Cerebellar nuclear complex (tissue), 1 donor: ENCODE results near the gene FOXRED1.
"Not testable (repeated sequence)": the region's sequence is repeated elsewhere in the genome, so short reads cannot be mapped to it uniquely, and the experiment has no call there.

ENCODE experiments used
- DNase-seq, 2 experiments: peaks; one replicate each; lab custom pipeline; 2025; lab: John Stamatoyannopoulos, UW

Gene FOXRED1

DNA sequence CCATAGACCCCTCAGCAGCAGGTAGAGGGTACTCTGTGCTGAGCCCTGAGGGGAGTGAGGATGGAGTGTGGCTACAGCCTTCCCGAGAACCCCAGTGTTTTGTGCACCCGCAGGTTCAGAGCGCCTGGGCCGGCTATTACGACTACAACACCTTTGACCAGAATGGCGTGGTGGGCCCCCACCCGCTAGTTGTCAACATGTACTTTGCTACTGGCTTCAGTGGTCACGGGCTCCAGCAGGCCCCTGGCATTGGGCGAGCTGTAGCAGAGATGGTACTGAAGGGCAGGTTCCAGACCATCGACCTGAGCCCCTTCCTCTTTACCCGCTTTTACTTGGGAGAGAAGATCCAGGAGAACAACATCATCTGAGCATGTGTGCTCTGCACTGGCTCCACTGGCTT is 8.4 kb downstream of the FOXRED1 start:
- DNase-seq, result no peak

DNA sequence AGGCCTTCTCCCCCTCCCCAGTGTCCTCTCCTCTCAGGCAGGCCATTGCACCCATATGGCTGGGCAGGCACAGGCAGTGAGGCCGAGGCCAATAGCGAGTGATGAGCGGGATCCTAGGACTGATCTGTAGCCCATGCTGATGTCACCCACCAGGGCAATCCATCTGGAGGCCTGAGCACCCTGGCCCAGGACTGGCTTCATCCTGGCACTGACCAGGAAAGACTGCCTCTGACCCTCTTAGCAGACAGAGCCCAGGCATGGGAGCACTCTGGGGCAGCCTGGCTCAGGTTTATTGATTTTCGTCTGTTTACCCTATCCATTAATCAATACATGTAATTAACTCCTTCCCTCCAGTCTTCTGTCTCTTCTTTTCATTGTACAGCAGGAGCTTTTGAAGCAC is 8.8 kb downstream of the FOXRED1 start:
- no peak for DNase-seq

DNA sequence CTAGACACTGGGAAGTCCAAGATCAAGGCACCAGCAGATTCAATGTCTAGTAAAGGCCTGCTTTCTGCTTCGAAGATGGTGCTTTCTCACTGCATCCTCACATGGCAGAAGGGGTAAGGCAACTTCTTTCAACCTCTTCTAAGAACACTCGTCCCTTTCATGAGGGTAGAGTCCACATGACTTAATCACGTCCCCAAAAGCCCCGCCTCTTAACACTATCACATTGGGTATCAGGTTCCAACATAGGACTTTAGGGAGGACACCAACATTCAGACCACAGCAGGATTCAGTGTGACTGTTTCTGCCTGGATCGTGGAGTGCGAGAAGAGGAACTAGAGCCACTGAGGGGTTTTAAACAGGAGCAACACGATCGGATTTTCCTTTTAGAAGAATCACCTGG is 10.2 kb downstream of the FOXRED1 start:
- no peak for DNase-seq

DNA sequence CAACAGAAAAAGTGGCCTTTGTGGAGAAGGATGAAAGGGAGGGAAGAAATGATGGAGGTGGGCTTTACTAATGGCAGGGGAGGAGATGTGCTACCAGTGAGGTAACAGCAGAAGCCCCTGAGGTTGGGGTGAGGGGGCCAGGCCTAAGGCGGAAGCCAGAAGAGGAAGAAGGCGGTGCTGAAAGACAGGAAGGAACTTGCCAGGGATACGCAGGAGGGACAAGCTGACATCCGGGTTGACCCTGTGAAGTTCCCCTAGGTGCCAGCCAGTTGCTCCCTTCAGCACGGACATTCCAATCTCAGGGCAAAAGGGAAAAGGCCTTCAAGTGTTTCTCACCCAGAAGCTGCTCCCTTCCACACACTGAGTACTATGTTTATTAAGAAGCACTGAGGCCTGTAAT is 11.6 kb downstream of the FOXRED1 start:
- no peak for DNase-seq

DNA sequence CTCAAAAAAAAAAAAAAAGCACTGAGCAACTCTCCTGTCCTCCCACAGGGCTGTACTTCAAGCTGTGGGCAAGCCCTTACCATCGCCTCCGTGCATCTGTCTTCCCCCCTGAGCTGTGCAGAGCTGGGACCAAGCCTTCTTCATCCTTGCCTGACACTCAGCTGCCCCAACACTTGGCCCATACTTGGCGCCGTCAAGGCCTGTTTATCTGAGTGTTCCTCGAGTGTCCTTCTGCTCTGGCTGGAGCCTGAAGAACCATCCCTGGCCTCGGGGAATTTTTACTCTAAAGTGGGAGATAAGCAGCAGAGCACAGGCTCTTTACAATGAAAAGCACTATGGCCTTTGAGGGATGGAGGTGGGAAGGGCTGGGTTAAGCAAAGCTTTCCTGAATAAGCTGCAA is 12.3 kb downstream of the FOXRED1 start:
- no peak for DNase-seq

DNA sequence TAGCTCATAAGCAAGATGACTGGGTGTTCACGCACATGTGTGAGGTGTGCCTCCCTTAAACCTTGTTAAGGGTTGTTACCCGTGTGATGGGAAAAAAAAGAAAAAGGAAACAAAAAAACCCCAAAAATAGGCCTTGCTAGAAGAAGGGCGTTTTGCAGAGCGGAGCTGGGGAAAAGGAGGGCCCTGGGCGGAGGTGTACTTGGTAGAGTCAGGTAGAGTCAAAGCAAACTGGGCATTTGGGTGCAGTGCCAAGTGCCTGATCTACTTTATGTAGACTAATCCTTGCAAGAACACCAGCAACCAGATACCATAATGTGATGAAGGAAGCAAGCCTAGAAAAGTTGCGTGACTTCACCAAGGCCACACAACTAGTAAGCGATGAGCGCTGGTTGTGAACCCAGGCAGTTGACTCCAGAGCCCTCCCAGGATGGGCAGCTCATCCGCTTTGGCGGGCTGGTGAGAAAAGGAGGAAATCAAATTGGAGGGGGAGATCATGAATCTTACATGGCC is 12.8 kb downstream of the FOXRED1 start:
- no peak for DNase-seq

DNA sequence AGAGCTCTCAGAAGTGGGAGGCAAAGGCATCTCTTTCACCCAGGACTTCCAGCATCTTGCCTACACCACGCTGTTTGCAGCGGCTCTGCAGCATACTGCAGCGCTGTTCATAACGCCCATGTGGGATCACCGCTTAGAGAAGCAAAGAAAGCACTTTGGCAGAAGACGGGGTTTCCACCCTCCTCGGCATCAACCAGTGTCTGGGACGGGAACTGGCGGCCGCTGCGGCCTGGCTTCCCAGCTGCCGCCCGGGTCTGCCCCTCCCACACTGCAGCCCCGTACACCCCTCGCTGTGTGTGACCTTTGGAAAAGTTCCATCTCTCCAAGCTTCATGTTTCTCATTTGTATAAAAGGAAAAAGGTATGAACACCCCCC is 13.4 kb downstream of the FOXRED1 start:
- DNase-seq, result no peak

DNA sequence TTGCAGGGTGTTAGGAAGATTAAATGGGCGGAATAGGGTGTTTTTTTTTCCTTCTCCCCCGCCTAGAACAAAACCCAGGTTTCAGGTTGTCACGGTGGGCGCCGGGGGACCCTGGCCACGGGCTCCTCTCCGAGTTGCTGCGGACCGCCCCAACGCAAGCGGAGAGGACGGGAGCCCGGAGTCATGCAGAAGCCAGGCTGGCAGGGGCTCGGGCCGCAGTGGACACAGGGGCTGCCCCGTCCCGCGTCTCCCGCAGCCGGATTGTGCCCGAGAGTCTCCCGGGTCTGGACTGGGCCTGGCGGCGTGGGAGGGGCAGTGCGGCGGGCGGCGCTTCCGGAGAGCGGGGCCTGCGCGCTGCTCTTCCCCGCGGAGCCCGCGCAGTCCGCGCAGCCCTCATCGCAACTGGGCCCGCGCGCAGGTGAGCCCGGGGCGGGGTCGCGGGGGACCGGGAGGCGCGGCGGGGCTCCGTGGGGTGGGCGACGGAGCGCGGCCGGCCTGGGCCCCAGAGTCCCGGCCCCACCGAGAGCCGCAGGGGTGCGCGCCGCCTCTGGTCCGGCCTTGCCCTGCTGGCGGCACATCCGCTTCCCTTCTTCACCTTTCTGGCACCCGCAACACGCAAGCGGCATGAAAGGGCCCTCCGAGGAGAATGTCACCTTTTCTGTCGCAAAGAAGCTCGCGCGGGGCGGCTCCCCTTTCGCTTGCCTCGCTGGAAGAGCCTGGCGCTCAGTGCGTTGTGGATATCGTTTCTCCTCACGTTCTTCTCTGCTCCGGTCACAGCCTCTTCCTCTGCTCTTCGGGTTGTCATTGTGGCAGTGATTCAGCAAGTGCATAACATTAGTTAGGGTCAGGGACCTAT is 14.0 kb downstream of the FOXRED1 start, which contains the start of gene TIRAP:
TIRAP (plus strand) TSS at position 358 of the 856 bp plus-strand sequence. CDS start 7,802 bp downstream, outside the sequence.
- DNase-seq, result peak in 1 of 2 experiments; percentile 17

DNA sequence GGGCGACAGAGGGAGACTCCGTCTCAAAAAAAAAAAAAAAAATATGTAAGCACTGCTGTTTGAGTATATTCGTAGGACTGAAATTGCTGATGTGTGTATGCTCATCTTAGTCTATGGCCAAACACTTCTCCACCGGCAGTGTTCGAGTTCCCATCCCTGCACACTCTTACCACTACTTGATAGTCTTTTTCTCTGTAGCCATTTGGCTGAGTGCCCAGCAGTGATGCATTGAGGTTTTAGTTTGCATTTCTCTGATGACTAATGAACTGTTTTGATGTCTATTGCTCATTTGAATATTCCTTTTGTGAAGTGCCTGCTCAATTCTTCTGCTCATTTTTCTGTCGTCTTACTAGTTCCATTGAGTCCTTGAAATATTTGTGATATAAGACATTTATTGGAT is 15.9 kb downstream of the FOXRED1 start:
- DNase-seq, result no peak

DNA sequence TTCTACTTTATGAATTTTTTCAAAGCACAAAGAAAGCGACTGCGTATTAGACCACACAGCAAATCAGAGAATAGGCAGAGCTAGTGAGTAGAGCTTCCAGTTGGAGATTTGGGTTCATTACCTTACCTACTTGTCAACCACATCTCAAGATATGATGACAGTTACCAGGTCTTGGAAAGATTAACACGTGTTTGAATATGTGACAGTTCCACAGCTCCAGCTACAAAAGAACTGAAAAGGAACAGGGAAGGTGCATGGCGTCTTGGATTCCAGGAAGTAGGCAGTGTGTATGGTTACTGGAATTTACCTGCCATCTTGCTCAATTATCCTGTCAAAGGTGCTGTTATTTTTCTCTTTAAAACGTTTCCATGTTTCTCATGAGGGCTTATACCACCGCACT is 19.3 kb downstream of the FOXRED1 start:
- DNase-seq, result no peak

DNA sequence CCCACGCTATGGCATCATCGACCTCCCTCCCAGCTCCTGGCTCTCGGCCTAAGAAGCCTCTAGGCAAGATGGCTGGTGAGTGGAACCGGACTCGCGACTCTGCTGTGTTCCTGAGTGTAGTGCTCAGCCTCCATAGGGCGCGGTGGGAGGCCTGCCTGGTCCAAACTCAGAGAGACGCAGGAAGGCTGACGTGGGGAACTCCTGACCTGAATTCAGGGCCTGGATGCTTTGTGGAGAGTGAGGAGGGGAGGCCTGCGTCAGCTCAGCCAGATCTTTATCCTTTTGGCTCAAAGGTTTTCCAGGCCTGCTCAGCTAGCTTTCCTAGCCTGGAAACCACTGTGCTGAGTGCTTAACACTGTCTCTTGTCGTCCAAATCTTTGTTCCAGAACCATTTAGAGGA is 21.9 kb downstream of the FOXRED1 start:
- no peak for DNase-seq

DNA sequence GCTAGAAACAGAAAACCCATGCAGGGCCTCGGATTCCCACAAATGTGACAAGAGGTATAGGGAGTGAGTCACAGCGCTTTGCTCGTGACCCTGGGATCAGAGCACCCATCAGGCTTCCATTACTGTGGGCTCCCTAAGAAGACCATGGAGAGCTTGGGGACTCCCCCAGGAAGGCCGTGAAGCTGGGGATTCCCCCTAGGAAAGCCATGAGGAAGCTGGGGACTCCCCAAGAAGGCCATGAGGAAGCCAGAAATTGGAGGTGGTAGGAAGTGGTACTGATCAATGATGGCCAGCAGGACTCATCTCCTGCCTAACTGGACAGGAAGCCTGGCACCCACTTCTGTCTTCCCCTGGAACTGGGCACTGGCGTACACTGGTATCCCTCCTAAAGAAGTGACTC is 24.8 kb downstream of the FOXRED1 start:
- DNase-seq, result no peak

DNA sequence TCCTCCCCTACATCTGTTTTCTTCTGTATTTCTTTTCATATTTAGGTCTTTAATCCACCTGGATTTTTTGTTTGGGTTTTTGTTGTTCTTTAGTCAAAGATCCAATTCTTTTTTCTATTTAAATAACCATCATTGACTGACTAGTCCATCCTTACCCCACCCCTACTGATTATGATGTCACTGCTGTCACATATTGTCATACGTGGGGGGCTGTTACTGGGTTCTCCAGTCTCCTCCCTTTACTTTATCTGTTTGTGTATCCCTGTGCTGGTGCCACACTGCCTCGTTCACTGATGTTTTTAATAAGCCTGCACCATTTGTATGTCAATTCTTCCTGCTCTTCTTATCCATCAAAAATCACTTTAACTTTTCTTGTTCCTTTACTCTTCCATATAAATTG is 28.1 kb downstream of the FOXRED1 start:
- DNase-seq, result no peak

DNA sequence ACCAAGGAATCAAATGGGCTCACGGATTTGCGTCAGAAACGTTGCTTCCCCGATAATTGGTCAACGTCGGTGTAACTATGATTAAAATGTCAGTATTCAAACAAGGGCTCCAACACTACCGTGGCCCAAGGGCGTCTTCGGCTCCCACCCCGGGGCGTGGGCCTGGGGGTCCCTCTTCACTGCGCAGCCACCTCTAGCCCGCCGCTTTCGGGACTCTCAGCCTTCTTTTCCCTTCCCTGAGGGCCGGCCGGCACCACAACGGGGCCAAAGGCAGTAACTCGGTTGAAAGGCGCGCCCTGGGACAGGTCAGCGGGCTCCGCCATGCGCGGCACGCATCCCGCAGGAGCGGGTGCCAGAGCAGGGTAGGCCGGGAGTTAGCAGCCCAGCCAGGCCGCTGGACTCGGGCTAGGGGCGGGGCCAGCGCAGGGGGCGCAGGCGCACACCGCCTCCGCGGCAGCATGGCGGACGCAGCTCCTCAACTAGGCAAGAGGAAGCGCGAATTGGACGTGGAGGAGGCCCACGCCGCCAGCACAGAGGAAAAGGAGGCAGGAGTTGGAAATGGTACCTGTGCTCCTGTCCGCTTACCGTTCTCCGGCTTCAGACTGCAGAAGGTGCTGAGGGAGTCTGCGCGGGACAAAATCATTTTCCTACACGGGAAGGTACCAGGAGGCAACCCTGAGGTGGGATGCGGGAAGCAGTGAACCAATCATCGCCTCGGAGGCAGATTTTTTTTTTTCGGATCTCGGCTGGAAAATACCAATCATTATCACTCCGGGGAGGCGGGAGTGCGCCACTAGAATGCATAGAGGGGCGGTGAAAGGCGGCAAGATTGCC is 34.9 kb downstream of the FOXRED1 start, which contains the start of gene DCPS:
DCPS (plus strand) TSS at position 438 of the 834 bp plus-strand sequence; CDS start at position 459, 21 bp downstream.
- peak; percentile 58 to 87 for DNase-seq

DNA sequence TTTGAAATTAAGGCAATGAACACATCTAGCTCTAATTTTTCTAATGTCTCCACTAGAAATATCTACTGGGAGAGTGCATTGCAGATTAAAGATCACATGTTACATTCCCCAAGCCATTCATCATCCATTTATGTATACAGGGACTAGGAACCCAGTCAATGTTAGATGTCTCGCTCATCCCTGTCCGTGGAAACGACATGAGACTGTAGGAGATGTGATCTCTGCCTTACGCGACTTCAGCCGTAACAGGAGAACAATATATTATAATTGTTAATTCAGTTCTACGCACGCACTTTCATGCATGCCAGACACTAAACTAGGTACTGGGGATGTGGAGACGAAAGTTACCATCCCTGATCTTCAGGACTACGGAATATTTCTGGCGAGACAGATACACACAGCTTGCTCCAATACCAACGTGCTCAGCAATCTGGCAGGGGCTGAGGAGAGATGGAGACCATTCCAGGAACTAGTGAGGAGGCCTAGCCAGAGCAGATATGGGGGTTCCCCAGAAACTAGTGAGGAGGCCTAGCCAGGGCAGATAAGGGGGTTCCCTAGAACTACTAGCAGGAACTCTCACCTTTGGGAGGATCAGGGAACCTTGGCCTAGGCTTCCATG is 35.6 kb downstream of the FOXRED1 start:
- DNase-seq, result no peak

DNA sequence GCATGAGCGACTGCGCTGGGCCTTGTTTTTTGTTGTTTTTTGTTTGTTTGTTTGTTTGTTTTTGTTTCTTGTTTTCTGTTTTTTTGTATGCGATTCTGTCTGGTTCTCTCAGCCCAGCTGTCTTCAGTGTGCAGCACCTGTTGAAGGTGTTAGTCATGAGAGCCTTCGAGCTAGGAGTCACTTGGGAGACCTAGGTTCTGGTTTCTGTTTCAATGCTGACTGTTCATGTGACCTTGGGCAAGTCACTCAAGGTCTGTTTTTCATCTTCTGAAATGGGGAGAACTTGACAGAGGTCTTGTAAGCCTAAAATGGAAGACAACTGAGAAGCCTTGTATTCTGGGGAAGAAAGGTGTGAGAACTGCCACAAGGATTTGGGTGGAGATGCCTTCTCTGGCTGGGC is 36.7 kb downstream of the FOXRED1 start:
- no peak for DNase-seq

DNA sequence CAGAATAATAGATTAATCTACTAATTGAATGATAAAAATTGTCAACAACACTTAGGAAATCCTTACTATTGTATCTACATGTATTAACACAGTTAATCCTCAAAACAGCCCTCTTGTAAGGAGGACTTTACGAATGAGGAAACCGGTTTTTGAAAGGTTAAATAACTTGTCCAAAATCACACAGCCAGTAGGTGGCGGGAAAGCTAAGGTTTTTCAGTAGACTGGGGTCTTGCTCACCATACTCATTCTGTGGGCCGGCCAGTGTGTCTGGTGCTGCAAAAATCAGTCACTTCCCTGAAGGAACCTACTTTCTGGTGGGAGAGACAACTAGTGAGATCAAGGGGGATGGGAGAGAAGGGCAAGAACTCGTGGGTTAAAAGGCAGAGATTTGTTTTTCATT is 38.8 kb downstream of the FOXRED1 start:
- no peak for DNase-seq

DNA sequence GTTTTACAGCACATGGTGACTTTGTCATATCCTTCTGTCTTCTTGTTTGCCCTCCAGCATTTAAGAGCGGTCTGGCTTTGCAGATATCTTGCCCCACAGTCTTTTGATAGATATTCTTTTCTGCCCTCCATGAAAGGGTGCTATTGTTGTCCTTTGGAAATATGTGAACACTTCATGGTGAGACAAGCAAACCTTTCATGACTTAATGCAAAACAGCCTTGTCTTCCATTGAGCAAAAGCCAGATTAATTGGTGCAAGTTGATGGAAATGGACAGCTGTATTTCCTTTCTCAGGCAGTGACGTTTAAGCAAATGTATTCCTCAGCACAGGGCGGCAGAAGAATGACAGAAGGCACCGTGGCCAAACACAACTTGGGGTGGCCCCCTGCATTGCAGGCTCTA is 39.3 kb downstream of the FOXRED1 start:
- no peak for DNase-seq

DNA sequence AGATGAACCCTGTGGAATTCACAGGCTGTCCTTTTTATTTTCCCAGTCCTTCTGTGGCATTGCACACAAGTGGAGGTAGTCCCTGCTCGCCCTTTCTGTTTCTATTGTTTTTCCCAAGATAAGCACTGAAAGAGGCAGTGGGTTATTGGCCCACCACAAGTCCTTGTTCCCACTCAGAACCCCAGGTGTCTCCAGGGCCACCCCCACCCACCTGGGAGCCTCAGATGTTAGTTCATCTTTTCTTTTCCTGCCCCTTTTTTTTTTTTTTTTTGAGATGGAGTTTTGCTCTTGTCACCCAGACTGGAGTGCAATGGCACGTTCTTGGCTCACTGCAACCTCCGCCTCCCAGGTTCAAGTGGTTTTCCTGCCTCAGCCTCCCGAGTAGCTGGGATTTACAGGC is 39.8 kb downstream of the FOXRED1 start:
- DNase-seq, result not testable (repeated sequence)

DNA sequence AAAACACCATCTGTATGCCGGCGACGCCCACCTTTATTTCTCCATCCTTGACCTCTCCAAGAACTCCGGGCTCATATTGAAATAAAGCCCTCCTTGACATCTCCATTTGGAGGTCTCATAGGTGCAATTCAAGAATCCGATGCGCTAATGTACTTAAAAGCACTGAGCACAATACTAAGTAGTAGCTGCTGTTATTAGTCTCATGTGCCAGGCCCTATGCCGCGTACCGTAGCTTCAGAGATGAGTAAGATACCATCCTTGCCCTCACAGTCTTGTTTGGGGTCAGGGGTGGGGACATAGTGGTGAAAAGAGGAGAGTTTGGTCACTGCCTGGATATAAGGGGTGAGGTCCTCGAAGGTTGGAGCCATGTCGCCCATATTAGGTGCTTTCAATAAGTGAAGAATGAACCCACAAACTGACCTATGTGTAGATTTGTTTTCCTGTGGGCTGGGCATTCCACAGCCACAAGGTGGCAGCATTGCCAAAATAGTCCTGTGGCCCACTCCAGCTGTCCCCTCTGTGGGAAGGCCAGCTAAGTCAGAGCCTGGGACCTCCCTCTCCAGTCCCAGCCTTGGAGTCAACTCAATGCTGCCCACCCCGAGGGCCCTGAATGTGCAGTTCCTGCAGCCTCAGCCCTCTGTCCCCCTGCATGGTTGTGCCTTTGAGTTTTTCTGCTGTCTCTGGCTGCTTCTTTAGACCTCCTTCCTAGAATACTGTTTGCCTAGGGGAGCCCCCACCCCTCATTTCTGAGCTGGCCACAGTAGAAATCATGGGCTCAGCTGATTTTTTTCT is 41.4 kb downstream of the FOXRED1 start:
- DNase-seq, result peak in 1 of 2 experiments; percentile 33

DNA sequence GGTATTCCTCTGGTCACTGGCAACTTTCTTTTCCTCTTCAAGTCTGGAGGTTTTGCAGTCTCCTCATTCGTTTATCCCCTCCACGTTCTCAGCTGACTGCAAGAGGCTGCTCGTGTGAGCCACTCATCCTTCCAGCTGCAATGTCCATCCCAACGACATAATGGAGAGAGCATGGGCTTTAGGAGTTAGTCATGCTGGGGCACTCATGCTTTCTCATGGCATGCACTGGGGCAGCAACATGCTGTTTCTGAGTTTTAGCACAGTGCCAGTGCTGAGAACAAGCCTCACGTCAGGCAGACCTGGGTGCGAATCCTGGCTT is 42.0 kb downstream of the FOXRED1 start:
- no peak for DNase-seq
